Stimulated activated CD8-positive, alpha-beta memory T cell treated with anti-CD3 and anti-CD28 coated beads, Interleukin-7, amount 100 ng/mL, for 48 hours (primary cell): Measurements from ENCODE around the gene TRIM27.
"Not testable (repeated sequence)": the region's sequence is repeated elsewhere in the genome, so short reads cannot be mapped to it uniquely, and the experiment has no call there.

Source experiments
- DNase-seq, 2 donors: peaks; one replicate each; pipeline ENCODE4 v3.0.0-alpha.2; 2020; ENCODE audit warnings: low read depth in 1 of 2; ENCODE audit errors: extremely low read depth in 1 of 2

The TRIM27 gene

DNA sequence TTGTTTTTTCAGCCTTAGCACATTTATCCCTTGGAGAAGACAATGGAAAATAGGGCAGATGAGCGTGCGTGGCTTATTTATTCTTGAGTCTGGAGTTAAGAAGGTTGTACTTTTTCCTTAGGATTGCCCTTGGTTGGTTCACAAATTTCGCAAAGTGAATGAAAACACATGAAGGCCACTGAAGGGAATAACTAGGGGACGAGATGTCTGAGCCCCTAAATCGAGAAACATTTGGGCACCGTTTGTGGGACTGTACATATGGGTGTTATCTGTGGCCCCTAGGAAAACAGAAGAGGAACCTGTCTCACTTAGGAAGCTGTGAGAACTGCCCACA, 19.4 kb upstream of the TRIM27 start:
- DNase-seq: no peak

DNA sequence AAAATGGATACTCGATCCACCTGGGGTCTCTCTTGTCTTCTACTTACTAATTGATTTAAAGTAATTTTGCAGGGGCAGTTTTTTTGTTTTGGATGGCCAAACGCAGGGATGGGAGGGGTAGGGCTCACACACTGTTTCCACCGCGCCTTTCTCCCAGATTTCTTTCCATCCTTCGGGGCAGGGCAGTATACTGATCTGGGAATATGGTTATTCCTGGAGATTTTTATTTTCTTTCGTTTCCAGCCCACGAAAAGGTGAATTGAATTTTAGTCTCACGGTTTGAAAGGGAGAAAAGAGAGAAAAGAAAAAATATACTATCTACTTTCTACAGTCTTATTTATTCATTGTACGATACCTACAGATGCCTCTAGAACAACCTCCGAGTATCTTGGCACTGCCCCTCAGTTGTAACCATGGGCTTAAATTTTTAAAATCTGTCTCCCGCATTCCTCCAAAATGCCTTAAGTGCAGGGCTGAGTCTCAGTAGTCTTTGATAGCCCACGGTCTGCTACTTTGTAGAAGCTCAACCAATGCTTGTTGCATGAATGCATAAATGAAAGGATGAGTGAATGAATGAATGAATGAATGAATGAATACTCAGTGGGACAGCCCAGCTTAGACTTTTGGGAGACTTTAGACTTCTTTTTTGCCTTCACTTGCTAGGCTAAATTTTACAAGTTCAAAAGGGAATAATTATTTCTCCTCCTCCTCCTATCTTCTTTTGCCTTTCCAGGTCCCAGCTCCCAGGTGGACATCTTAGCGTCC, 18.1 kb upstream of the TRIM27 start:
- DNase-seq: no peak

DNA sequence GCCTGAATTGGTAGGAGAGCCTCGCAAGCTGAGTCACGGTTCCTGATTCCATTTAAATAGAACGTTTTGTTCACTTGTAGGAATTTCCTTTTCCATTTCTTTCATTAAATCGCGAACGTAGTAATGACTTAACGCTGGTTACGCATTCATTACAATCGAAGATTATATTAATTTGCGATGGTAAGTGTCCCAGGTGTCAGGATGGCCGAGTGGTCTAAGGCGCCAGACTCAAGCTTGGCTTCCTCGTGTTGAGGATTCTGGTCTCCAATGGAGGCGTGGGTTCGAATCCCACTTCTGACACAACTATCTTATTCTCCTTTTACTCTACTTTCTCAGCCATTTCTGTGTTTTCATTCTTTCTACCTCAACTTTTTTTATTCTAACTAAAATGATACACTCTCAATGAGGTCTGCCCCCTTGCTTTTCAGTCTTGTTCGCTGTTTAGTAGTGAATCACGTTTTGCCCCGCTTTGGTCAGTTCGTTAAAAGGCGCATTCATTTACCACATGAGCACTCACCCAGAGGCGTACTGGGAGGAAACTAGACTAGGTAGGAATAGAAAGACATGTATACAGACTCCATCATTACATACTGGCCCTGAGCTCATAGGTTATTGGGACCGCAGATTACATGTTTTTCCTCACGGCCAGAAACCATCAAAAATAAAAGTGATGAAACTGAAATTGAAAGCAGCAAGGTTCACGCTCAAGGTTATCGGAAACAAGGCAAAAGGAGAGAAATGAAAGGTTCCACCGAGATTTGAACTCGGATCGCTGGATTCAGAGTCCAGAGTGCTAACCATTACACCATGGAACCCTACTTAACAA, 17.3 kb upstream of the TRIM27 start:
- peak; percentile 47 to 59 for DNase-seq

DNA sequence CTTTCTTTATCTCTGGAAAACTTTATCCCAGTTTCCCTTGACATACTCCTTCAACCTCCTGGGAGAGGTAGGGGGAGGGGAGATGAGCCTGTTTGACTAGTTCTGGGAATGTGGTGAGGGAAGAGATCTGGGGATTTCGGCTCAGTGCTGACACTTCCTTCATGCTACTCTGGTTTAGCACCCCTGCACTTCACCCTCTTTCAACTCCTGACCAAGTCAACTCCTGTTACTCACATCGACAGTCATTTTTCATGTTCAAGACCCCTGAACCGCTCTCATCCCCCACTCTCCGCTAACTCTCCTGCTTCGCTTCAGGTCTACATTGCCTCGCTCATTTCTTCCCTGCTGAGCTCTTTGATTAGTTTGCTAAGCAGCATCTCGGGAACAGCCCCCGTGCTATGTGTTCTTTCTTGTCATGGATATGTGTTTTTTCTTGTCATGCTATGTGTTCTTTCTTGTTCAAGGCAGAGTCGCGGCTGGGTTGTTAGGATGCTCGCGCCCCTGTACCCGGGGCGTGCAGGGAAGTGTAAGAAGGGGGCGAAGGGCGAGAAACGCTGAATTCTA, 16.6 kb upstream of the TRIM27 start:
- peak in 1 of 2 donors; percentile 34 for DNase-seq

DNA sequence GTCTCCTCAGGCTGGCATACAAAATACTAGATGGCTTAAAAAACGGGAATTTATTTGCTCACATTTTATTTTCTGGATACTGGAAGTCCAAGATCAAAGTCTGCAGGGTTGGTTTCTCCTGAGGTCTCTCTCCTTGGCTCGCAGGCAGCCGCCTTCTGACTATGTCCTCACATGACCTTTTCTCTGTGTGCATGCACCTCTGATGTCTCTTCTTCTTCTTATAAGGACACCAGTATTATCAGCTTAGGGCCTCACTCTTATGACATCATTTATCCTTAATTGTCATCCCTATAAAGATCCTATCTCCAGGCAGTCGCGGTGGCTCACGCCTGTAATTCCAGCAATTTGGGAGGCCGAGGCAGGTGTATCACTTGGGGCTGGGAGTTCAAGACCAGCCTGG, 9.3 kb upstream of the TRIM27 start:
- no peak for DNase-seq

DNA sequence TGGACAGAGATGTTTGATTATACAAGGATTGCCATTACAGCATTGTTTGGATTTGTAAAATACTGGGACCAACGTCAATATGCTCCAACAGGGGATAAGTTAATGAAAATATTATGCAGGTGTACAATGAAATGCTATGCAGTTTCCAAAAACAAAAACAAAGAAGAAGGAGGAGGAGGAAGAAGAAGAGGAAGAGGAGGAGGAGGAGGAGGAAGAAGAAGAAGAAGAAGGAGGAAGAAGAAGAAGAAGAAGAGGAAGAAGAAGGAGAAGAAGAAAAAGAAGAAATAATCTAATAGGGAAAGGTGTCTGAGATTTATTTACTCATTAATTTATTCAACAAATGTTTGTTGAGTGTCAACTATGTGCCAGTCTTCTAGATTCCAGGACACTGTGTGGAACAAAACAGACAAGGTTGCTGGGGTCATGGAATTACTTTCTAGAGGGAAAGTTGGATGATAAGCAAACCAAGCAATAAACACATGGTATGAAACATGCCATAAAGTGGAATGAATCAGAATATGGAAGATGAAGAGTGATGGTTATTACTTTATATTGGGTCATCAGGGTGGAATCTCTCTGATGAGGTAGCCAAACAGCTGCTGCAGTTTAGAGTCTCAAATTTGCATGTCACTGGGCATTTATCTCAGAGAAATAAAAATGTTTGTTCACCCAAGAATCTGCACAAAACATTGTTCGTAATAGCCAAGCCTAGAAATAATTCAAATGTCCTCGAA, 6.3 kb upstream of the TRIM27 start:
- DNase-seq: no peak

DNA sequence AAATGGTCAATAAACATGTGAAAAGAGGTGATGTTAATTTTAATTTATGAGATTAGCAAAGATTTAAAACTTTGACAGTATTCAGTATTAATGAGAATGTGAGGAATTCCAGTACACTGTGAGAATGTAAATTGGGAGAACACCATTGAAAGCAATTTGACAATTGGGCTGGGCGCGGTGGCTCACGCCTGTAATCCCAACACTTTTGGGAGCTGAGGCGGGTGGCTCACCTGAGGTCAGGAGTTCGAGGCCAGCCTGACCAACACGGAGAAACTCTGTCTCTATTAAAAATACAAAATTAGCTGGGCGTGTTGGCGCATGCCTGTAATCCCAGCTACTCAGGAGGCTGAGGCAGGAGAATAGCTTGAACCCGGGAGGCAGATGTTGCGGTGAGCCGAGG, 5.6 kb upstream of the TRIM27 start:
- not testable (repeated sequence) for DNase-seq

DNA sequence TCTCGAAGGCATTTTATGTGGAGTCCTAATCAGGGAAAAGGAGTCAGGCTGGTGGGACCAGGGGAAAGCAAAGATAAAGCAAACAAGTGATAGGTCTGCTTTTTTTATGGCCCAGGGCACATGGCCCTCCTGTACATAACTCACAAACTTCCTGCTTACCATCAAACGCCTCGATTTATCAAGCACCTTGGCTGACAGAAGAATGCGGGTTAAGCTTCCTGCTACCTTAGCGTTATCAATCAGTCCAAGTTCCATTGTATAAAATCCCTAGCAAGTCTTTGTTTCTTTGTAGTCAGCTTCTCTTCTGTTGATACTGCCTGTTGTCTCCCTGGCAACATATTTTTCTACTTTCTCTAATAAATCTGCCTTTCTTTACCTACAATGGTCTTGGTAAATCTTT, 4.1 kb upstream of the TRIM27 start:
- DNase-seq: no peak

DNA sequence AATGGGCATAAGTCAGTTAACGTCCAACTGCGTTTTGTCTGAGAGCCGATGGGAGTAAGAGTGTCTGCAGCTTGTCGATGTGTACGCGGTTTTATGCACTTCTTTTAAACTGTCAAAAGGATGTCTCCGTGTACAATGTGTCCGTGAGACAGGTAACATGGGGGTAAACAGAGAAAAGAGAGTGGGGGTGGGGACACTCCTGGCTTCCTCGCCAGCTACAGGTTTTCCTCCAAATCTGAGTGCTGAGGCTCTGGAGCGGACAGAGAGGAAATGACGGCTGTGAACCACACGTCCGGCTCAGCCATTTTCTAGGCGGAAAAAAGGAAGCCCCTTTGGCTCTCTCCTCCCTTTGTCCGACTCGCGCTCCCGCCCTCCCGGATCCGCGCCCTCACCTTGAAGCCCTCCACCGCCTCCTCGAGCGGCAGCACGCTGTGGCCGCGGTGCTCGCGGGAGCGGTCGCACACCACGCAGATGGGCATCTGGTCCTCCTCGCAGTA, 916 bp downstream of the TRIM27 start:
- DNase-seq: peak in 1 of 2 donors; percentile 23

DNA sequence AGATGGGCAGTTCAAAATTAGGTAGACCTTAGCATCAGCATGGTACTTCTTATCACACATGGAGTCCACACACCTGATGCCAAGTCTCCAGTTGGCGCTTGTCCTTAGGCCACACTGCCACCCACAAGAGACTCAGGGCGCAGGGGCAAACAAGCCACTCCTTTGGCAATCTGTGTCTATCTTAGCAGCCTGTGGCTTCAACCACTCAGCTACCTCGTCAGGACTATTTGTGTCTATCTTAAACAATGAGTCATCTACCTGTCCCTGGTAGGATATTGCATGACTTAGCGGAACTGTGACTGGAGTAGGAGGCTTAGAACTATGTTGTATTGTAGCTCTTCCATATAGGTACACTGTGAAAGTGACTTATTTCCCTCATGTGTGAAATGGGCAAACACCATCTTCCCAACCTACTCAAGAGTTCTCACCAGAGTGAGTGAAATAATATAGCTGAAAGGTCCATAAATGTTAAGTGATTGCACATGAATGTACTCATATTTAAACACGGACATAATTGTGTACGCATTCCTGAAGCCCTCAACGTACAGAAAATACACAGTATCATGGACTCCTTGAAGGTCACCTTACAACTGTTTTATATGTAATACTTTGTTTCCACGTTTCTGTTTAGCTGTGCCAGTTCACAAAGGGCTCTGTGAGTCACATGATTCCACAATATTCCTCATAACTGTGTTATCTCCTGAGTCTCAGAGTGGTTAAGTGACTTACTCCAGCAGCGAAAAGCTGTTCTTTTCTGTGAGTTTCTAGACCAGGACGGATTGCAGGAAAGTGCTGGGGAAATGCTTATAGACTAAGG, 1.6 kb downstream of the TRIM27 start:
- peak in 1 of 2 donors; percentile 19 for DNase-seq

DNA sequence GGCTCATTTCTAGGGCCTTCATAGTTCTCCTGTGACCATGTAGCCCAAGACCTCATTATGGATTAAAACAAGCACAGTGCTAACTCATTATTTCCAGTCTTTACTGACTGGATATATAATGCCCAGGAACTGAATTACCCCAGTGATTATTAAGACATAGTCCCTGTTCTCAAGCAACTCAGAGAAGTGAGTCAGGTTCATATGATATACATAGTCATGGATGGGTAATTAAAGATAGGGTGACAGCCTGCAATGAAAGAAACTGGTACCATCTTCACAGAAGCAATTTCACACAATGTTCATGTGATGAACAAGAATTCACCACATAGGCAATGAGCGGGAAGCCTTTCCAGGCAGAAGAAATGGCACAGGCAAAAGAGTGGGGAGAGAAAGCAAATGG, 3.5 kb downstream of the TRIM27 start:
- DNase-seq: no peak

DNA sequence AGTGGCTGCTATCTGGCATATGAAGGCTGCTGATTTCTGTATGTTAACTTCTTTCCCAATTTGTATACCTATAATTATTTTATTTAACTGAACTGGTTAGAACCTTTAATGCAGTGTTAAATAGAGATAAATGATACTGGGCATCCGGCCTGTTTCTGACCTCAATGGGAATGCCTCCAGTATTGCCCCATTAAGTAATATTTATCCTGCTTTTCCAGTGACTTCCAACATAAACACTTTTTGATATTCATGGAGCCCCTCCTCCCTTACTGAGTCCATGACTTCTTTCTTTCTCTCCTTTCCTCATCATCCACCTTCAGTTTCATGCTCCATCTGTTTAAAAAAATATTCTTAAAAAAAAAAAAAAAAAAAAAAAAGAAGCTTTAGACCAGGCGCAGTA, 8.8 kb downstream of the TRIM27 start:
- DNase-seq: no peak

DNA sequence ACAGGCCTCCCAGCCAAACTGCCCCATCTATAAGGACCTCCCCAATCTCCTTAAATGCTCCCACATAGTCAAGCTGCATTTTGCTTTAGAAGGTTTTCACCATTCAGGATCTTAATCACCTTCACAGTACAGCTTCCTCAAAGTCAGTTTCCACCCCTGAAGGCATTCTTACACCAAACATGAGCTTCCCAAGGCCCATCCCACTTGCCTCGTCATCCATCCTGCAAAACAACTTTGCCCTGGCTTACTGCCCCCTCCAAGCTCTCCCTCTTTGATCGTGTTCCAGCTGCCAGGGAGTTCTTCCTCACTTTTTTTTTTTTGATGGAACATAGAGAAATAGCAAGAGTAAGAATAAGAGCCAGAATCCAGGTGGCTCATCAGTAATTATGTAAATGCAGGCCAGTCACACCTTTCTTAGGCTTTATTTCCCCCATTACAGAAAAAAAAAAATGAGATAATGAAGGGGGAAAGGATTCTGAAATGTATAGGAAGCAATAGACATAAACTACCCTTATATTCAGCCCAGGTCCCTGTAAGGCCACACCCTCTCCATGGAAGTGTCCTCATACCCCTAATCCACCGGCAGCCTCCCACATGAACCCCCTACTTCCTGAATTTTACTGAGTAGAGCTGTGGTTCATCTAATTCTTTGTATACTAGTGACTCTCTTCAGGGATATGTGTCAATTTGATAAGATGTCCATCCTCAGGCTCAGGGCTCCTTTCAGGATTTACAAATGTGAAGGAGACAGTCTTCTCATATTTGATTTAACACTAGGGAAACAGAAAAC, 12.7 kb downstream of the TRIM27 start:
- no peak for DNase-seq

DNA sequence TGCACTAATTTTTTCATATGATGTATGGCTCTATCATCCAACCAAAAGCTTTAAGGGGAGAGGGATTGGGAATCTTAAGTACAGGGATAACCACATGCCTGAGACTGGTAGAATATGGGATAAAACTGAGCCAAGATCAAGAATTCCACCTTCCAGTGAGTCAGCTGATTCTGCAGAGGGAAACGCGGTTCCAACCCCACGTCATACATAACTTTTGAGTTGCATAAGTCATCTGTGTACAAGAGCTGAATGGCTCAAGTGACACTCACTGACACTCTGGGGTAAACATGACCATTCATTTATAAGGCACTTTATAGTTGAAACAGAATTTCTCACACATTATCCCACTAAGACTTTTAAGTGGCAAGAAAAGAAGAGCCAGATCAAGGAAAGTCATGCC, 16.4 kb downstream of the TRIM27 start:
- no peak for DNase-seq

DNA sequence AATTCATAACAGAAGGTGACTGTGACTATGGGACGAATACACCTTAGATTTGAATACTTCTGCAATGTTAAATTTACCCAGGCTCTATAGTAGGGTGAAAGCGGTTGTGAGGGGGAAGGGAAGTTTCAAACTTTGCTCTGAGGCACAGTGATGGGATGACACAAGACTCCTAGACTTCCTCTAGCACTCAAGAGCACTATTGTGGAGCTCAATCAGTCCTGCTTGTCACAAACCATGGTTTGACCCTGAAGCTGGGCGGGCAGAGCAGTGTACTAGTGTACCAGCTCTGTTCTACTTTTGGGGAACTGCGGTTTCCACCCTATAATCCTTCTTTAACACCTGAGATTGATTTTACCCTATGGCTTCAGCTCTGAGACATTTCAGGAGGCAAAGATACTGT, 17.1 kb downstream of the TRIM27 start:
- no peak for DNase-seq

DNA sequence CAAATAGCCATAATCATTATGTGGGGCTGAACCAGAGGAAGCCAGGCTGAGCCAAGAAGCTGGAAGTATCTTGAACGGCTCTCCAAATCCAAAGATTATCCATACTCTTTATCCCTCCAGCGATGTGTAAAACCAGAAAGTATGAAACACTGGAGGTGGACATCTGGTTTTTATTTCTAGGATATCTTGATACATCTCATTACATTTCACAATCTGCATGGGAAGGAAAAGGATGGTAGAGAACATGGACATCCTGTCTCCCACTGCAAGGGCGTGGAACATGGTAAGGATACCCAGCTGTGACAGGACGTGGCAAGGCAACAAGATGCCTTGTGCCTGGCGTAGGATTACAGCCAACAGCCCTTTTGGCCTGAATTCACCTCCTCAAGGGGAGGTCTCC, 20.1 kb downstream of the TRIM27 start:
- no peak for DNase-seq

DNA sequence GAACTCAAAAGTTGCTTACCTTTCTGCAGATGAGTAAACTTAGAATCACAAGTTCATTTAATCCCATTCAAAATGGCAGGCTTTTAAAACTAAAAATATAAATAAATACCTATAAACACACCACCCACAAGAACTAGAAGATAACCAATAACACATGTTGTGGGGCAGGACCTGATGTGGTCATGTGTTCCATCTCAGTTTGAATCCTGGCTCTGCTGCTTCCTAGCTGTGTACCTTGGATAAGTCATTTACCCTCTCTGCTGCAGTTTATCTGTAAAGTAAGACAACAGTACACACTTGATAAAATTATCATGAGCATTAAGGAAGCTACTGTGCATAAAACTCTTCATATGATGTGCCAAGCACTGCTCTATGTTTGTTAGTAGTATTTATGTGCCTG, 22.0 kb downstream of the TRIM27 start:
- no peak for DNase-seq

DNA sequence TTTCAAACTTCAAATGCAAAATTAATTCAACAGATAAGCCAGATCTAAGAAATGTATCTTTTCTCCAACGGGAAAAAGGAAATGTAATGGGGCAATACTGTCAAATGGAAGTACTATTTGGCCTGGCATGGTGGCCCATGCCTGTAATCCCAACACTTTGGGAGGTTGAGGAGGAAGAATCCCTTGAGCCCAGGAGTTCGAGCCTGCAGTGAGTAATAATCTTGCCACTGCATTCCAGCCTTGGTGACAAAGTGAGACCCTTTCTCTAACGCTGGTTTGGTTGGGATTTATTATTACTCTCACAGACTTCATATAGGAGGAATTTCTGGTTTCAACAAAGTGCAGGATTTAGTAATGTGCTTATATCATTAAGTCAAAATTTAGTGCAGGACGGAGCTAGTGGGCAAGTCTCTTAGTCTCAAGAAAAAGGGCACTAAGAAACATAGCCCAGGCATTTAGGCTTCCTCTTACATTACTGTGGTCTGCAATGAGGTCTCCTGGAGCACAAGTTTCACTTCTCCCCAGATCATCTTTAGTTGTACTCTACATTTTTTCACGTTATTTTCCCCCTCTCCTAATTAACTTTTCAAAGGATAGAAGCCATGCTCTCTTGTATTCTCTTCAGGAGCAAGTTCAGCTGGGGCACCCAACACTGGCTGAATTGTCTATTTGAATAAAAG, 23.1 kb downstream of the TRIM27 start:
- DNase-seq: no peak

DNA sequence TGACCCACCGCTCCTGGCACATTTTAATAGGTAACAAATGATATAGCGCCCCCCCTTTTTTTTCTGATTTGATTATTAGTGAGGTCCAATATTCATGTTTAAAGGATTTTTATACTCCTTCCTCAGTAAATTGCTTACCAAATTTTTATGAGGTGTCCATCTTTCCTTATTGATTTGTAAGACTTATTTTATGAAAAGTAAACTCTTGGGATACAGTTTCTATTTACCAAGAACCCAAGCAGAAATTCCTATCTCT, 25.1 kb downstream of the TRIM27 start:
- DNase-seq: no peak
